Psoas muscle (tissue), 8 donors: ENCODE data around the gene ASPHD2. TPM values are rescaled to one million over a fixed set of nuclear protein-coding genes. Genes with fewer than 3 reads are reported as not detected.

ENCODE experiments used
- ATAC-seq, 4 donors: fragments of 200-7000 bp; cut with Tn5 transposase; one replicate each; pipeline ENCODE4 v1.9.1; 2020; ENCODE audit warnings: moderate library complexity in 3 of 4, mild to moderate bottlenecking in 2 of 4
- DNase-seq, 2 donors: peaks; one replicate each; pipeline ENCODE4 v3.0.0-alpha.2; 2020
- H3K27ac ChIP-seq: fragments of 200-600 bp; one replicate; pipeline ENCODE4 v1.8.0; 2022
- H3K27me3 ChIP-seq, 3 donors: fragments of 200-600 bp in 1 of 3; one replicate each; pipeline versions ENCODE4 v1.6.1 to v1.8.0; 2013 to 2022; ENCODE audit warnings: low read length in 2 of 3, mild to moderate bottlenecking in 2 of 3, moderate library complexity in 1 of 3; ENCODE audit not compliant: insufficient read depth in 3 of 3
- H3K36me3 ChIP-seq, 2 donors: fragments of 200-600 bp in 1 of 2; one replicate each; pipeline versions ENCODE4 v1.6.1 to v1.8.0; 2013 to 2022; ENCODE audit warnings: low read depth in 1 of 2, mild to moderate bottlenecking in 1 of 2, moderate library complexity in 1 of 2; ENCODE audit not compliant: insufficient read depth in 1 of 2
- H3K4me1 ChIP-seq: fragments of 200-600 bp; one replicate; pipeline ENCODE4 v1.8.0; 2022
- H3K4me3 ChIP-seq: fragments of 200-600 bp; one replicate; pipeline ENCODE4 v1.8.0; 2022; ENCODE audit warnings: mild to moderate bottlenecking
- H3K9me3 ChIP-seq: fragments of 200-600 bp; one replicate; pipeline ENCODE4 v1.8.0; 2022
- CTCF ChIP-seq: fragments of 200-600 bp; IDR thresholded peaks from one replicate; pipeline ENCODE4 v1.8.0; 2022; ENCODE audit warnings: antibody characterized with exemption
- WGBS, 3 donors: extraction: QIAGEN DNeasy Blood & Tissue Kit; methylation state at CpG; one replicate each; pipeline versions ENCODE4 v1.1.6 to v1.1.7; 2013; 5-methylcytosine and 5-hydroxymethylcytosine counted together
- intact Hi-C, 2 donors: fragments of 100-400 bp; cut with DNase I; formaldehyde crosslinking; loops; one replicate each; pipeline versions ENCODE4 v1.11.0 to v1.14.2; 2022
- polyA plus RNA-seq, 3 donors: library from polyadenylated mRNA; stranded (reverse); fragments of 200-250 nt; gene quantifications; one replicate each; pipeline ENCODE4 v1.2.3, GENCODE V29; 2013
- total RNA-seq, 4 donors: library from RNA; stranded (reverse); fragmentation: NEBNext Ultra II Directional in 2 of 4; extraction: Animal tissue kit (Norgen Biotek cat#: 25700) in 2 of 4; gene quantifications; one replicate each; pipeline versions ENCODE4 v1.2.1 to v1.2.4, GENCODE V29; 2021 to 2023
- donor health status: healthy with polysubstance abuse.
- donor health status: DM: no; HTN: no; CAD: no; lungs with moderate emphysema.
- donor health status: Bipolar disorder and iron deficiency.
- donor health status: healthy.
- donor health status: DM: yes; HTN: yes; CAD: no.
- donor health status: DM: no; HTN: no; CAD: no.
- donor health status: DM: no; HTN: no; CAD: no.
- donor health status: DM: yes; HTN: yes; CAD: no.

ASPHD2 gene
- total and polyA plus RNA-seq, 7 donors = 0.04 to 0.38 (median 0.14) TPM; not detected in 1

- TF ChIP-seq CTCF = no peak
- ATAC-seq (no peak), DNase-seq (no peak)
- intact Hi-C loops = no loop called here
- no peaks in the 10 kb centered on the region for H3K27me3 ChIP-seq
- H3K27ac ChIP-seq = no peak overlapping the region
- peaks cover 0 to 64% of the 10 kb centered on the region in 2 donors for H3K36me3 ChIP-seq
- H3K4me3 ChIP-seq = no peak overlapping the region
- H3K9me3 ChIP-seq = no peaks in the 10 kb centered on the region
- 87 to 90% (median 87%) methylated on average over 23 of the region's 23 CpGs for WGBS, 3 donors
- H3K4me1 ChIP-seq = no peaks in the 10 kb centered on the region
These were observed 23.4 kb downstream of the ASPHD2 start for GRCh38 chr22:26452236-26453016.

DNA sequence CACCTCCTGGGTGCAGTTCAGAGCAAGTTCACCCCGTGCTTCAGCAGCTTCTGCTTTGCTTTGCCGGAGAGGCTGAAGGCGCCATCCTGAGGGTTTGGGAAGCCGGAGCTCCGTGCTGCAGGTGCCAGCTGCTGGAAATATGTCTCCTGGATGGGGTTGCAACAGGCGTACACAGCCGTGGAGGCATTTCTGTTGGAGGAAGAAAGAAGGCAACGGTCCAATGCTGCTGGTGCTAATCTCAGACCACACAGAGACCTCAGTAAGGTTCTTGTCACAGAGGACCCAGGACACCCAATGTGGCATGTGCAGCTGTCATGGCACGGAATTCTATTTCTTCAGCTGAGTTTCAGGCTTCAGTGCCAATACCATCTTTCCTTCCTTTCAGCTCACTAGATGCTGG is 24.2 kb downstream of the ASPHD2 start:
- Histone ChIP-seq H3K27me3 (no peaks in the 10 kb centered on the region), H3K9me3 (no peaks in the 10 kb centered on the region), H3K4me3 (no peak overlapping the region), H3K27ac (no peak overlapping the region), H3K4me1 (no peaks in the 10 kb centered on the region), H3K36me3 (peaks cover 0 to 72% of the 10 kb centered on the region in 2 donors)
- TF ChIP-seq CTCF = no peak
- WGBS, 3 donors = 48 to 54% (median 48%) methylated on average over 9 of the region's 9 CpGs
- intact Hi-C loops = no loop called here
- DNase-seq (no peak), ATAC-seq (peak in 3 of 4 donors; percentile 29 to 68 (median 39))

DNA sequence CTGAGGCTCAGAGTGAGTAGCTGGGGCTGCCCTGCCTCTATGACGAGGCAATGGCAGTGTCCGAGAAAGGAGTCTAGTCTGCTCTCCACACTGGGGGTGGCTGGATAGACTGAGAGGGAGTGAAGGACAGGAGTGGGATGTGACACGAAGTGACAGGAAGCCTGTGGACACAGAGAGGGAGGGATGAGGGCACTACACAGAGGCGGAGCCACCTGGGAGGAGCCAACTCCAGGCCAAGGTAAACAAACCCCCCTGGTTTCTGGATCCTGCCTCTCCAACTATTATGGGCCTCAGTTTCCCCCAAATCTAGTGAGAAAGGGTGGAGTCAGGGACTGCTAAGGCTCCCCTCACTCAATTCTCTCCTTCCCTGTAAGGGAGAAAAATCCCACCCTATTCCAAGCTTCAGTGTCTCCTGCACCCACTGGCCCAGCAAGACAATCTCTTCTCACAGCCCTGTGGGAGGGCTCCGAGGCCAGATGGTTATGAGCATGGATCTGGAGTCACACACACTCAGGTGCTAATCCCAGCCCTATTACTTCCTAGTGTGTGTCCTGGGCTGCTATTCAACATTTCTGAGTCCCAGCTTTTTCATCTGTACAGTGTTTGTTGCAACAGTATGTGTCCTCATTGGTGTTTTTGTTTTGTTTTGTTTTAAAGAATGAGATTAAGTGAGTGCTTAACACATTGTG is 24.9 kb downstream of the ASPHD2 start:
- ATAC-seq (peak in 1 of 4 donors; percentile 35), DNase-seq (no peak)
- no peaks in the 10 kb centered on the region for H3K9me3 ChIP-seq
- peaks cover 2 to 76% of the 10 kb centered on the region in 2 donors for H3K36me3 ChIP-seq
- H3K4me1 ChIP-seq = no peaks in the 10 kb centered on the region
- intact Hi-C loops = no loop called here
- TF ChIP-seq CTCF = no peak
- H3K4me3 ChIP-seq = no peak overlapping the region
- H3K27ac ChIP-seq = no peak overlapping the region
- WGBS, 3 donors = 70 to 80% (median 71%) methylated on average over 5 of the region's 5 CpGs
- H3K27me3 ChIP-seq = no peaks in the 10 kb centered on the region

DNA sequence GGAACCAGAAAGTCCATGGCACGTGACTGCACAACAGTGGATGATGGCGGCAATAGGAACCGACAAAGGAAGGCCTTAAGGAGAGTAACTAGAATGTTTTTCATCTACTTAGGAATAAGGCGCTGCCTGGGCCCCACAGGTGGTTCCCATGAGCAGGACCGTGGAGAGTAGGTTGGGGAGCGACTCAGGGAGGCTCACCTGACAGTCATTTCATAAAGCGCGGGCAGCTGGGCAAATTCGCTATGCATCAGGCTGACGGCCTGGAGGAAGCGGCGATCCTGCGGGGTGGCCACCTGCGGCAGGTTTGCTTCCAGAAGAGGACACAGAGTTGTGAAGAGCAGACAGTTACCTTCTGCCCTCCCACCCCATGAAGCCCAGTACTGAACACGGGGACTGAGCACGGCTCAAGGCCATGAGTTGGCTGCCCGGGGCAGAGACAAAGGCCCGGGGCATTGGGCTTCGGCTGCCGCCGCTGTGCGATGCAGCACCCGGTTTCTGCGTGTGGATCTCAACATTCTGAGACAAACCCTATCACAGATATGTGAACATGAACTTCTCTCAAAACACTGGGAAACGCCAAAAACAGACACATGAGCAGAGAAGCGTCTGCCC is 28.7 kb downstream of the ASPHD2 start:
- Histone ChIP-seq H3K27ac (no peak overlapping the region), H3K27me3 (no peaks in the 10 kb centered on the region), H3K4me1 (no peaks in the 10 kb centered on the region), H3K36me3 (peaks cover 2 to 83% of the 10 kb centered on the region in 2 donors), H3K9me3 (no peaks in the 10 kb centered on the region), H3K4me3 (no peak overlapping the region)
- ATAC-seq = no peak
- 94 to 97% (median 95%) methylated on average over 26 of the region's 26 CpGs for WGBS, 3 donors
- no peak for TF ChIP-seq CTCF
- intact Hi-C loops = no loop called here
- no peak for DNase-seq
